SK-N-SH (cell line): Measurements from ENCODE around the gene TMEM123. TPM values are rescaled to one million over a fixed set of nuclear protein-coding genes. Genes with fewer than 3 reads are reported as not detected.

ENCODE experiments used
- CTCF ChIA-PET: fragments of 300-600, 350-600 bp; formaldehyde crosslinking; extraction: SDS; loops from one replicate; lab custom pipeline; 2021; lab: Yijun Ruan, JAX
- POLR2A ChIA-PET: fragments of 350-600 bp; sonication (Branson Sonifier 250); formaldehyde crosslinking; extraction: SDS; loops from one replicate; lab custom pipeline; 2020; ENCODE audit warnings: antibody characterized with exemption, inconsistent platforms; lab: Yijun Ruan, JAX
- DNase-seq: peaks from one replicate; pipeline ENCODE4 v3.0.0; 2012
- H2AFZ ChIP-seq: fragments of 200-600 bp; sonication (generic); 2 replicates; pipeline ENCODE4 v1.8.1; 2016; ENCODE audit warnings: antibody characterized with exemption, mild to moderate bottlenecking, low read depth
- H3F3A ChIP-seq: fragments of 200-600 bp; sonication (generic); replicated peaks from 2 replicates; pipeline ENCODE3; 2016; ENCODE audit warnings: antibody characterized with exemption, mild to moderate bottlenecking; ENCODE audit not compliant: insufficient read depth
- H3K27ac ChIP-seq, 2 experiments: fragments of 200-500 bp in 1 of 2; fragments of 200-600 bp in 1 of 2; sonication (Bioruptor generic) in 1 of 2; sonication (generic), shearing (Covaris generic) in 1 of 2; 2 replicates each; pipeline versions ENCODE4 v1.5.1 to v1.6.1; 2014 to 2016; ENCODE audit warnings: low read depth in 2 of 2, inconsistent platforms in 1 of 2, low read length in 1 of 2, mild to moderate bottlenecking in 1 of 2, mixed read lengths in 1 of 2
- H3K27me3 ChIP-seq: fragments of 200-600 bp; sonication (generic), shearing (Covaris generic); 2 replicates; pipeline ENCODE4 v1.6.1; 2016; ENCODE audit warnings: mixed run types; ENCODE audit not compliant: insufficient read depth
- H3K36me3 ChIP-seq, 2 experiments: fragments of 200-500 bp in 1 of 2; fragments of 200-600 bp in 1 of 2; sonication (Bioruptor generic) in 1 of 2; sonication (generic) in 1 of 2; replicated peaks in 1 of 2; 2 replicates each; pipeline versions ENCODE3 to v1.5.1; 2014 to 2016; ENCODE audit warnings: low read length in 1 of 2, mild to moderate bottlenecking in 1 of 2; ENCODE audit not compliant: insufficient read depth in 2 of 2, control insufficient read depth in 1 of 2
- H3K4me1 ChIP-seq, 2 experiments: fragments of 200-500 bp in 1 of 2; fragments of 200-600 bp in 1 of 2; sonication (Bioruptor generic) in 1 of 2; sonication (generic), shearing (Covaris generic) in 1 of 2; 2 replicates each; pipeline versions ENCODE4 v1.5.1 to v1.6.1; 2014 to 2016; ENCODE audit warnings: low read depth in 1 of 2, low read length in 1 of 2, mixed run types in 1 of 2; ENCODE audit not compliant: insufficient read depth in 2 of 2, control insufficient read depth in 1 of 2
- H3K4me2 ChIP-seq: fragments of 200-600 bp; sonication (generic), shearing (Covaris generic); 2 replicates; pipeline ENCODE4 v1.6.1; 2017; ENCODE audit warnings: mixed run types
- H3K4me3 ChIP-seq, 2 experiments: fragments of 200-500 bp in 1 of 2; fragments of 200-600 bp in 1 of 2; sonication (Bioruptor generic) in 1 of 2; sonication (generic), shearing (Covaris generic) in 1 of 2; 2 replicates each; pipeline versions ENCODE4 v1.5.1 to v1.8.1; 2014 to 2016; ENCODE audit warnings: low read depth in 2 of 2, inconsistent platforms in 1 of 2, low read length in 1 of 2, mild to moderate bottlenecking in 1 of 2, mixed read lengths in 1 of 2, moderate library complexity in 1 of 2
- H3K79me2 ChIP-seq: fragments of 200-600 bp; sonication (generic); 2 replicates; pipeline ENCODE4 v1.8.1; 2017; ENCODE audit warnings: mild to moderate bottlenecking; ENCODE audit not compliant: insufficient read depth
- H3K9ac ChIP-seq: fragments of 200-600 bp; sonication (generic); 2 replicates; pipeline ENCODE4 v1.6.1; 2017; ENCODE audit warnings: mixed run types
- H3K9me2 ChIP-seq: fragments of 200-600 bp; sonication (generic); 2 replicates; pipeline ENCODE4 v1.6.1; 2017; ENCODE audit warnings: mixed run types
- H3K9me3 ChIP-seq: fragments of 200-600 bp; sonication (generic); 2 replicates; pipeline ENCODE4 v1.6.1; 2017; ENCODE audit warnings: mixed run types, mild to moderate bottlenecking, moderate library complexity
- H4K20me1 ChIP-seq: fragments of 200-600 bp; sonication (generic); 2 replicates; pipeline ENCODE4 v1.6.1; 2017; ENCODE audit warnings: mild to moderate bottlenecking, mixed run types; ENCODE audit not compliant: insufficient read depth
- ELF1 ChIP-seq: IDR thresholded peaks from 2 replicates; pipeline ENCODE4 v1.4.0; 2012
- EP300 ChIP-seq, 2 experiments: IDR thresholded peaks; 2 replicates each; pipeline versions ENCODE4 v1.4.0 to v1.6.1; 2012; ENCODE audit warnings: borderline replicate concordance in 1 of 2, low read depth in 1 of 2, low read length in 1 of 2
- GATA2 ChIP-seq: sonication (generic); formaldehyde crosslinking; IDR thresholded peaks from 2 replicates; pipeline ENCODE4 v1.5.0; 2020; ENCODE audit warnings: mild to moderate bottlenecking, missing genetic modification reagents
- JUND ChIP-seq: IDR thresholded peaks from 2 replicates; pipeline ENCODE4 v1.4.0; 2012
- MXI1 ChIP-seq: IDR thresholded peaks from 2 replicates; pipeline ENCODE4 v1.6.1; 2012; ENCODE audit warnings: mild to moderate bottlenecking, low read depth, low read length, improper control_type of control experiment
- NRF1 ChIP-seq: IDR thresholded peaks from 2 replicates; pipeline ENCODE4 v1.6.1; 2012; ENCODE audit warnings: low read depth, mild to moderate bottlenecking, low read length
- YY1 ChIP-seq: IDR thresholded peaks from 2 replicates; pipeline ENCODE4 v1.4.0; 2012; ENCODE audit warnings: low read depth, mild to moderate bottlenecking
- WGBS: methylation state at CpG from one replicate; pipeline ENCODE4 v1.1.6; 2017; ENCODE audit warnings: low lambda C conversion rate; 5-methylcytosine and 5-hydroxymethylcytosine counted together
- polyA plus RNA-seq, 3 experiments: library from polyadenylated mRNA; depleted of rRNA; stranded (reverse); fragments of >200 nt; gene quantifications; 2 replicates each; pipeline ENCODE4 v1.2.3, GENCODE V29; 2012
- TF ChIP-seq, protein P1 (sequence below): IDR thresholded peaks from 2 replicates; pipeline ENCODE4 v1.6.1; 2012; ENCODE audit warnings: mild to moderate bottlenecking, low read depth, low read length, moderate library complexity
- TF ChIP-seq, protein P2 (sequence below): fragments of 200-600 bp; sonication (generic); IDR thresholded peaks from 2 replicates; pipeline ENCODE4 v1.6.1; 2017; ENCODE audit warnings: antibody characterized with exemption, mild to moderate bottlenecking, moderate library complexity
- TF ChIP-seq, protein P3 (sequence below): IDR thresholded peaks from 2 replicates; pipeline ENCODE4 v1.4.0; 2012; ENCODE audit warnings: low read depth, borderline replicate concordance

Gene TMEM123
- polyA plus RNA-seq, 1 of the 3 experiments (the other 2 are of a cell fraction): 86.1 TPM

DNA sequence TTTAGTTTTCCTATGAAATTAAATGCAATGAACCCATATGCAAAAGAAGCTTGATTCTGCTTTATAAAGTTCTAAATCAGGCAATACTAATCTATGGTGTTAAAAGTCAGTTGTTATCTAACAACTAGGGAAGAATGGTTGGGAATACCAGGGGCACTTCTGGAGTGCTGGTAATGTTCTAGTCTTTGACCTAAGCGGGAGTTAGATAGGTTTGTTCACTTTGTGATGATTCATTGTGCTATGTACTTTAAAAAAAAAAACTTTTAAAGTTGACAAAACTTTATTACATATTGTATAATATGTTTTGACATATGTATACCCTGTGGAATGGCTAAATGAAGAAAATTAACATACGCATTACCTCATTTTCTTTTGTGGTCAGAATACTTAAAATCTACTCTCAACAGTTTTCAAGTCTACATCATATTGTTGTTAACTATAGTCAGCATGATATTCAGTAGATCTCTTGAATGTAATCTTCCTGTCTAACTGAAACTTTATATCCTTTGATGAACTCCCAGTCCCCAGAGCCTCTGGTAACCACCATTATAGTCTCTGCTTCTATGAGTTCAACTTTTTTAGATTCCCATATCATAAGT is 66.3 kb downstream of the TMEM123 start:
- H3K36me3 ChIP-seq: peaks cover 30 to 58% of the 10 kb centered on the region in 2 experiments
- ChIA-PET POLR2A (no interaction called here), CTCF (no interaction called here)
- H3K9ac ChIP-seq: no peak overlapping the region
- H2AFZ ChIP-seq: no peak overlapping the region
- peaks cover 0 to 8% of the 10 kb centered on the region in 2 experiments; a peak in 2 of 4 replicates for H3K4me1 ChIP-seq
- H3K9me3 ChIP-seq: no peaks in the 10 kb centered on the region
- peaks cover 21% of the 10 kb centered on the region; the same call in 1 of the 2 replicates for H3K79me2 ChIP-seq
- H3K27me3 ChIP-seq: no peaks in the 10 kb centered on the region
- H3F3A ChIP-seq: peaks cover 22% of the 10 kb centered on the region
- TF ChIP-seq, protein P1, sequence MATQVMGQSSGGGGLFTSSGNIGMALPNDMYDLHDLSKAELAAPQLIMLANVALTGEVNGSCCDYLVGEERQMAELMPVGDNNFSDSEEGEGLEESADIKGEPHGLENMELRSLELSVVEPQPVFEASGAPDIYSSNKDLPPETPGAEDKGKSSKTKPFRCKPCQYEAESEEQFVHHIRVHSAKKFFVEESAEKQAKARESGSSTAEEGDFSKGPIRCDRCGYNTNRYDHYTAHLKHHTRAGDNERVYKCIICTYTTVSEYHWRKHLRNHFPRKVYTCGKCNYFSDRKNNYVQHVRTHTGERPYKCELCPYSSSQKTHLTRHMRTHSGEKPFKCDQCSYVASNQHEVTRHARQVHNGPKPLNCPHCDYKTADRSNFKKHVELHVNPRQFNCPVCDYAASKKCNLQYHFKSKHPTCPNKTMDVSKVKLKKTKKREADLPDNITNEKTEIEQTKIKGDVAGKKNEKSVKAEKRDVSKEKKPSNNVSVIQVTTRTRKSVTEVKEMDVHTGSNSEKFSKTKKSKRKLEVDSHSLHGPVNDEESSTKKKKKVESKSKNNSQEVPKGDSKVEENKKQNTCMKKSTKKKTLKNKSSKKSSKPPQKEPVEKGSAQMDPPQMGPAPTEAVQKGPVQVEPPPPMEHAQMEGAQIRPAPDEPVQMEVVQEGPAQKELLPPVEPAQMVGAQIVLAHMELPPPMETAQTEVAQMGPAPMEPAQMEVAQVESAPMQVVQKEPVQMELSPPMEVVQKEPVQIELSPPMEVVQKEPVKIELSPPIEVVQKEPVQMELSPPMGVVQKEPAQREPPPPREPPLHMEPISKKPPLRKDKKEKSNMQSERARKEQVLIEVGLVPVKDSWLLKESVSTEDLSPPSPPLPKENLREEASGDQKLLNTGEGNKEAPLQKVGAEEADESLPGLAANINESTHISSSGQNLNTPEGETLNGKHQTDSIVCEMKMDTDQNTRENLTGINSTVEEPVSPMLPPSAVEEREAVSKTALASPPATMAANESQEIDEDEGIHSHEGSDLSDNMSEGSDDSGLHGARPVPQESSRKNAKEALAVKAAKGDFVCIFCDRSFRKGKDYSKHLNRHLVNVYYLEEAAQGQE: no peak
- peak; percentile 6; the same call in 1 of the 2 replicates for TF ChIP-seq JUND
- no peaks in the 10 kb centered on the region for H3K9me2 ChIP-seq
- no peak overlapping the region; a peak in 1 of 4 replicates for H3K27ac ChIP-seq
- H4K20me1 ChIP-seq: no peaks in the 10 kb centered on the region
- DNase-seq: no peak
- WGBS: 92% methylated on average over 2 of the region's 2 CpGs
- no peak overlapping the region for H3K4me3 ChIP-seq
- H3K4me2 ChIP-seq: no peak overlapping the region

DNA sequence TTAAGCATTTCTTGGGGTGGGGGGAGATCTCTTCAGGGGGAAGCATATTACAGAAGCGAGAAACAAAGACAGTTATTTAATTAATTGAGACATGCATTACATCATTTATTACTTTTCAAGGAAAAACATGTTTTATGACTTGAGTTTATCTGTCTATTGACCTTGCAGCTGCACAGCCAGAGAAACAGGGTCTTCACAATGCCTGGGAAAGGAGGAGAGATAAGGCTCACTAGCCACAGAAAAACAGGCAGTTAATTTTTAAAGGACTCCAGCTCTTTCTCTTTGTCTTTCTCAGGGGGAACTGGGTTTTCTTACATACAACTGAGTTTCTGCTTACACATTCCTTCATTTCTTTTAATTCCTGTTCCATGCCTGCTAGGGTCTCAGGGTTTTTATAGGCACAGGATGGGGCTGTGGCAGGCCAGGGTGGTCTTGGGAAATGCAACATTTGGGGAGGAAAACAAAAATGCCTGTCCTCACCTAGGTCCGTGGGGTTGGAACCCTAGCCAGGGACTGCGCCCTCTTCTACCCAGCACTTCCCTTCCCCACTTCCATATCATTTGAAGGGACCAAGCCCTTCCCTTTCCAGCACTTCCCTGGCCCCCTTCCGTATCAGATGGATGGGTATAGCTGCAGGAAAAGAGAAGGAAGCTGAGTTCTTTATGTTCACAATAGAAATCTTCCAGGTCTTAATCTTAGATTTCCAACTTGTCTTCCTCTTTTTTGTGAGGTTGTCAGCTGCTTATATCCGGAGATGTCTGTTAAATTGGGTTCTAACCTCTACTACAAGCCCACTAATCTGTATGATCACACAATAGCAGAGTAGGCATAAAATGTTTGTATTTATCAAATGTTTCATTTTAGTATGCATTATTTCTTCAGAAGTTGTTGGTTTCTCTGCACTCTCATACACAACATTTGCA is 67.2 kb downstream of the TMEM123 start:
- POLR2A ChIA-PET: no interaction called here
- H3K9me2 ChIP-seq: no peaks in the 10 kb centered on the region
- H3K4me3 ChIP-seq: no peak overlapping the region
- CTCF ChIA-PET: interaction anchor here (1.3 kb wide), 1 partner anchor 33 kb away, joined by 3 read pairs; no protein-coding TSS in a partner anchor
- H4K20me1 ChIP-seq: no peaks in the 10 kb centered on the region
- no peaks in the 10 kb centered on the region for H3K27me3 ChIP-seq
- no peaks in the 10 kb centered on the region for H3K9me3 ChIP-seq
- WGBS: 96% methylated on average over 5 of the region's 5 CpGs
- TF ChIP-seq EP300 (IDR thresholded peaks at IDR 0.05; ENCODE audit: borderline replicate concordance in 1 of 2, low read depth in 1 of 2, low read length in 1 of 2) (no peak), GATA2 (CRISPR knock-in tag) (no peak), MXI1 (no peak), NRF1 (no peak), JUND (no peak), ELF1 (no peak), YY1 (no peak)
- TF ChIP-seq, protein P2, sequence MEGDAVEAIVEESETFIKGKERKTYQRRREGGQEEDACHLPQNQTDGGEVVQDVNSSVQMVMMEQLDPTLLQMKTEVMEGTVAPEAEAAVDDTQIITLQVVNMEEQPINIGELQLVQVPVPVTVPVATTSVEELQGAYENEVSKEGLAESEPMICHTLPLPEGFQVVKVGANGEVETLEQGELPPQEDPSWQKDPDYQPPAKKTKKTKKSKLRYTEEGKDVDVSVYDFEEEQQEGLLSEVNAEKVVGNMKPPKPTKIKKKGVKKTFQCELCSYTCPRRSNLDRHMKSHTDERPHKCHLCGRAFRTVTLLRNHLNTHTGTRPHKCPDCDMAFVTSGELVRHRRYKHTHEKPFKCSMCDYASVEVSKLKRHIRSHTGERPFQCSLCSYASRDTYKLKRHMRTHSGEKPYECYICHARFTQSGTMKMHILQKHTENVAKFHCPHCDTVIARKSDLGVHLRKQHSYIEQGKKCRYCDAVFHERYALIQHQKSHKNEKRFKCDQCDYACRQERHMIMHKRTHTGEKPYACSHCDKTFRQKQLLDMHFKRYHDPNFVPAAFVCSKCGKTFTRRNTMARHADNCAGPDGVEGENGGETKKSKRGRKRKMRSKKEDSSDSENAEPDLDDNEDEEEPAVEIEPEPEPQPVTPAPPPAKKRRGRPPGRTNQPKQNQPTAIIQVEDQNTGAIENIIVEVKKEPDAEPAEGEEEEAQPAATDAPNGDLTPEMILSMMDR: no peak
- TF ChIP-seq, protein P3, sequence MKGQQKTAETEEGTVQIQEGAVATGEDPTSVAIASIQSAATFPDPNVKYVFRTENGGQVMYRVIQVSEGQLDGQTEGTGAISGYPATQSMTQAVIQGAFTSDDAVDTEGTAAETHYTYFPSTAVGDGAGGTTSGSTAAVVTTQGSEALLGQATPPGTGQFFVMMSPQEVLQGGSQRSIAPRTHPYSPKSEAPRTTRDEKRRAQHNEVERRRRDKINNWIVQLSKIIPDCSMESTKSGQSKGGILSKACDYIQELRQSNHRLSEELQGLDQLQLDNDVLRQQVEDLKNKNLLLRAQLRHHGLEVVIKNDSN: no peak
- peaks cover 0 to 8% of the 10 kb centered on the region in 2 experiments; a peak in 2 of 4 replicates for H3K4me1 ChIP-seq
- no peak overlapping the region for H3K4me2 ChIP-seq
- peaks cover 25% of the 10 kb centered on the region; the same call in 1 of the 2 replicates for H3K79me2 ChIP-seq
- H3K36me3 ChIP-seq: peaks cover 30 to 62% of the 10 kb centered on the region in 2 experiments
- H3K9ac ChIP-seq: no peak overlapping the region
- H3F3A ChIP-seq: peaks cover 22% of the 10 kb centered on the region
- no peak overlapping the region for H2AFZ ChIP-seq
- no peak for DNase-seq
- H3K27ac ChIP-seq: peak overlapping the region in 1 of 2 experiments; percentile 3; a peak in 1 of 4 replicates
